HepG2 (cell line): ENCODE data around the gene RRBP1. TPM values are rescaled to one million over a fixed set of nuclear protein-coding genes. Genes with fewer than 3 reads are reported as not detected.

Source experiments
- BHLHE40 ChIP-seq: IDR thresholded peaks from 2 replicates; pipeline ENCODE4 v1.6.1; 2011; ENCODE audit warnings: low read length, improper control_type of control experiment
- CC2D1A ChIP-seq: sonication (generic); formaldehyde crosslinking; IDR thresholded peaks from 2 replicates; pipeline ENCODE4 v1.8.1; 2023; ENCODE audit warnings: mild to moderate bottlenecking, missing genetic modification reagents
- DNMT1 ChIP-seq: sonication (generic); formaldehyde crosslinking; IDR thresholded peaks from 2 replicates; pipeline ENCODE4 v1.5.1; 2020; ENCODE audit warnings: mild to moderate bottlenecking, missing genetic modification reagents
- DNMT3B ChIP-seq: conservative IDR thresholded peaks from 2 replicates; pipeline ENCODE4 v1.6.1; 2016; ENCODE audit warnings: missing biosample characterization, control low read depth
- DPF2 ChIP-seq: sonication (generic); formaldehyde crosslinking; IDR thresholded peaks from 2 replicates; pipeline ENCODE4 v1.4.0; 2020; ENCODE audit warnings: mild to moderate bottlenecking, low read depth, missing genetic modification reagents, borderline replicate concordance
- FOXP1 ChIP-seq, 2 experiments: fragments of 450-650 bp in 1 of 2; IDR thresholded peaks; 2 replicates each; pipeline ENCODE4 v1.6.1; 2017 to 2018; ENCODE audit warnings: antibody characterized with exemption in 1 of 2
- HDAC2 ChIP-seq: sonication (generic); formaldehyde crosslinking; IDR thresholded peaks from 2 replicates; pipeline ENCODE4 v1.4.0; 2020; ENCODE audit warnings: missing genetic modification reagents
- JUNB ChIP-seq: sonication (generic); formaldehyde crosslinking; IDR thresholded peaks from 2 replicates; pipeline ENCODE4 v1.8.0; 2022; ENCODE audit warnings: missing genetic modification reagents, mild to moderate bottlenecking, borderline replicate concordance
- KLF15 ChIP-seq: sonication (generic); formaldehyde crosslinking; IDR thresholded peaks from 2 replicates; pipeline ENCODE4 v1.8.1; 2023; ENCODE audit warnings: borderline replicate concordance, mild to moderate bottlenecking, inconsistent platforms, missing genetic modification reagents, mixed read lengths
- MYC ChIP-seq: sonication (generic); formaldehyde crosslinking; IDR thresholded peaks from 2 replicates; pipeline ENCODE4 v1.9.0; 2021; ENCODE audit warnings: missing genetic modification reagents, borderline replicate concordance
- RCOR2 ChIP-seq: IDR thresholded peaks from 2 replicates; pipeline ENCODE4 v1.6.1; 2016; ENCODE audit warnings: missing biosample characterization, missing genetic modification reagents
- RFXANK ChIP-seq: IDR thresholded peaks from 2 replicates; pipeline ENCODE4 v1.6.1; 2016
- SALL1 ChIP-seq: sonication (generic); formaldehyde crosslinking; IDR thresholded peaks from 2 replicates; pipeline ENCODE4 v1.8.0; 2022; ENCODE audit warnings: mild to moderate bottlenecking, missing genetic modification reagents
- SP5 ChIP-seq: IDR thresholded peaks from 2 replicates; pipeline ENCODE4 v1.6.1; 2016; ENCODE audit warnings: low read depth, borderline replicate concordance
- STAG1 ChIP-seq: sonication (generic); formaldehyde crosslinking; IDR thresholded peaks from 2 replicates; pipeline ENCODE4 v1.4.0; 2020; ENCODE audit warnings: missing genetic modification reagents
- TBL1XR1 ChIP-seq: fragments of 150-350 bp; IDR thresholded peaks from 2 replicates; pipeline ENCODE4 v1.6.1; 2014; ENCODE audit warnings: borderline replicate concordance, low read length; ENCODE audit not compliant: partially characterized antibody
- THAP11 ChIP-seq: IDR thresholded peaks from 2 replicates; pipeline ENCODE4 v1.6.1; 2016; ENCODE audit warnings: missing biosample characterization, missing genetic modification reagents
- TOE1 ChIP-seq: sonication (generic); formaldehyde crosslinking; IDR thresholded peaks from 2 replicates; pipeline ENCODE4 v1.4.0; 2020; ENCODE audit warnings: mild to moderate bottlenecking, missing genetic modification reagents
- U2AF2 ChIP-seq: fragments of 200-400 bp; formaldehyde crosslinking; IDR thresholded peaks from 2 replicates; pipeline ENCODE4 v1.6.1; 2017; ENCODE audit warnings: low read depth, mild to moderate bottlenecking, low read length
- XRCC5 ChIP-seq: fragments of 200-400 bp; formaldehyde crosslinking; optimal IDR thresholded peaks from 2 replicates; pipeline ENCODE3; 2017; ENCODE audit warnings: mild to moderate bottlenecking, low read length
- YEATS4 ChIP-seq: sonication (generic); formaldehyde crosslinking; IDR thresholded peaks from 2 replicates; pipeline ENCODE4 v1.4.0; 2020; ENCODE audit warnings: missing genetic modification reagents, borderline replicate concordance
- ZNF101 ChIP-seq: sonication (generic); formaldehyde crosslinking; IDR thresholded peaks from 2 replicates; pipeline ENCODE4 v1.4.0; 2020; ENCODE audit warnings: mild to moderate bottlenecking, low read depth, missing genetic modification reagents, borderline replicate concordance
- ZNF432 ChIP-seq: sonication (generic); formaldehyde crosslinking; IDR thresholded peaks from 2 replicates; pipeline ENCODE4 v1.5.0; 2020; ENCODE audit warnings: missing genetic modification reagents, mild to moderate bottlenecking, borderline replicate concordance
- ZNF451 ChIP-seq: sonication (generic); formaldehyde crosslinking; IDR thresholded peaks from 2 replicates; pipeline ENCODE4 v1.5.0; 2020; ENCODE audit warnings: mild to moderate bottlenecking, missing genetic modification reagents
- ZNF713 ChIP-seq: sonication (generic); formaldehyde crosslinking; IDR thresholded peaks from 2 replicates; pipeline ENCODE4 v1.4.0; 2020; ENCODE audit warnings: mild to moderate bottlenecking, missing genetic modification reagents
- ZNF772 ChIP-seq: sonication (generic); formaldehyde crosslinking; IDR thresholded peaks from 2 replicates; pipeline ENCODE4 v1.5.0; 2020; ENCODE audit warnings: mild to moderate bottlenecking, missing genetic modification reagents
- ZNF776 ChIP-seq: sonication (generic); formaldehyde crosslinking; IDR thresholded peaks from 2 replicates; pipeline ENCODE4 v1.4.0; 2020; ENCODE audit warnings: mild to moderate bottlenecking, missing genetic modification reagents
- ZNF816 ChIP-seq: sonication (generic); formaldehyde crosslinking; IDR thresholded peaks from 2 replicates; pipeline ENCODE4 v1.8.0; 2022; ENCODE audit warnings: missing genetic modification reagents, mild to moderate bottlenecking, borderline replicate concordance
- polyA plus RNA-seq, 8 experiments: library from polyadenylated mRNA; depleted of rRNA in 3 of 8; stranded (reverse) in 7 of 8; unstranded in 1 of 8; fragments of >200 nt; fragmentation: Illumina TruSeq in 4 of 8; extraction: Trizol in 4 of 8; gene quantifications; 2 replicates each; pipeline versions ENCODE4 v1.2.1 to v1.2.3, GENCODE V29; 2011 to 2016; ENCODE audit warnings: low read depth in 4 of 8, missing spikeins in 1 of 8, mixed read lengths in 1 of 8; ENCODE audit not compliant: insufficient read depth in 1 of 8
- total RNA-seq, 5 experiments: library from RNA; depleted of rRNA; stranded (reverse); fragments of >200 nt; fragmentation: Illumina TruSeq; extraction: Trizol; gene quantifications; 2 replicates each; pipeline ENCODE4 v1.2.3, GENCODE V29; 2016; ENCODE audit warnings: low read depth in 1 of 5
- TF ChIP-seq, protein P1 (sequence below): sonication (generic); formaldehyde crosslinking; IDR thresholded peaks from 2 replicates; pipeline ENCODE4 v1.4.0; 2020; ENCODE audit warnings: missing genetic modification reagents, borderline replicate concordance

Gene RRBP1
- total and polyA plus RNA-seq, 2 of the 13 experiments (the other 11 are each of a cell fraction or from before 2014, with no cell fraction given): 150 to 222 TPM

- no peak for TF ChIP-seq ZNF713 (CRISPR knock-in tag)
- TF ChIP-seq DNMT3B: no peak
- TF ChIP-seq YEATS4: no peak
- TF ChIP-seq FOXP1 (IDR thresholded peaks at IDR 0.05): no peak
- TF ChIP-seq FOXP1 (CRISPR knock-in tag; IDR thresholded peaks at IDR 0.05): no peak
- TF ChIP-seq SALL1: peak; percentile 80; the same call in 1 of the 2 replicates
- TF ChIP-seq JUNB: no peak
- TF ChIP-seq KLF15 (CRISPR knock-in tag): no peak; the same call in 1 of the 2 replicates
- no peak; the same call in 1 of the 2 replicates for TF ChIP-seq MYC (CRISPR knock-in tag)
- TF ChIP-seq ZNF776 (CRISPR knock-in tag): no peak
- peak; percentile 71 for TF ChIP-seq XRCC5
- TF ChIP-seq CC2D1A (CRISPR knock-in tag): 0 out of 2 replicates have a peak, but pooled peaks have one; percentile 35
- TF ChIP-seq DPF2 (CRISPR knock-in tag): no peak
- TF ChIP-seq ZNF101 (CRISPR knock-in tag): no peak
- no peak for TF ChIP-seq SP5 (CRISPR knock-in tag)
- TF ChIP-seq THAP11 (CRISPR knock-in tag): no peak; the same call in 1 of the 2 replicates
- TF ChIP-seq BHLHE40: no peak
- TF ChIP-seq ZNF772 (CRISPR knock-in tag): peak; percentile 74; the same call in 1 of the 2 replicates
- TF ChIP-seq DNMT1: peak; percentile 86; the same call in 1 of the 2 replicates
- peak; percentile 92; the same call in 1 of the 2 replicates for TF ChIP-seq ZNF451
- no peak for TF ChIP-seq ZNF432 (CRISPR knock-in tag)
- TF ChIP-seq RFXANK: no peak; the same call in 1 of the 2 replicates
- TF ChIP-seq U2AF2: no peak
- no peak for TF ChIP-seq TOE1 (CRISPR knock-in tag)
- TF ChIP-seq, protein P1, sequence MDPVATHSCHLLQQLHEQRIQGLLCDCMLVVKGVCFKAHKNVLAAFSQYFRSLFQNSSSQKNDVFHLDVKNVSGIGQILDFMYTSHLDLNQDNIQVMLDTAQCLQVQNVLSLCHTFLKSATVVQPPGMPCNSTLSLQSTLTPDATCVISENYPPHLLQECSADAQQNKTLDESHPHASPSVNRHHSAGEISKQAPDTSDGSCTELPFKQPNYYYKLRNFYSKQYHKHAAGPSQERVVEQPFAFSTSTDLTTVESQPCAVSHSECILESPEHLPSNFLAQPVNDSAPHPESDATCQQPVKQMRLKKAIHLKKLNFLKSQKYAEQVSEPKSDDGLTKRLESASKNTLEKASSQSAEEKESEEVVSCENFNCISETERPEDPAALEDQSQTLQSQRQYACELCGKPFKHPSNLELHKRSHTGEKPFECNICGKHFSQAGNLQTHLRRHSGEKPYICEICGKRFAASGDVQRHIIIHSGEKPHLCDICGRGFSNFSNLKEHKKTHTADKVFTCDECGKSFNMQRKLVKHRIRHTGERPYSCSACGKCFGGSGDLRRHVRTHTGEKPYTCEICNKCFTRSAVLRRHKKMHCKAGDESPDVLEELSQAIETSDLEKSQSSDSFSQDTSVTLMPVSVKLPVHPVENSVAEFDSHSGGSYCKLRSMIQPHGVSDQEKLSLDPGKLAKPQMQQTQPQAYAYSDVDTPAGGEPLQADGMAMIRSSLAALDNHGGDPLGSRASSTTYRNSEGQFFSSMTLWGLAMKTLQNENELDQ (CRISPR knock-in tag): no peak
- TF ChIP-seq RCOR2 (CRISPR knock-in tag): no peak
- TF ChIP-seq TBL1XR1: no peak
- peak; percentile 40; the same call in 1 of the 2 replicates for TF ChIP-seq HDAC2 (CRISPR knock-in tag)
- no peak for TF ChIP-seq STAG1 (CRISPR knock-in tag)
- no peak for TF ChIP-seq ZNF816 (CRISPR knock-in tag)
These were observed 112.3 kb downstream of the RRBP1 start, which contains the start of gene DSTN (continued) for GRCh38 chr20:17569616-17570346.
